ENCODE results near the gene PODXL.

DNA sequence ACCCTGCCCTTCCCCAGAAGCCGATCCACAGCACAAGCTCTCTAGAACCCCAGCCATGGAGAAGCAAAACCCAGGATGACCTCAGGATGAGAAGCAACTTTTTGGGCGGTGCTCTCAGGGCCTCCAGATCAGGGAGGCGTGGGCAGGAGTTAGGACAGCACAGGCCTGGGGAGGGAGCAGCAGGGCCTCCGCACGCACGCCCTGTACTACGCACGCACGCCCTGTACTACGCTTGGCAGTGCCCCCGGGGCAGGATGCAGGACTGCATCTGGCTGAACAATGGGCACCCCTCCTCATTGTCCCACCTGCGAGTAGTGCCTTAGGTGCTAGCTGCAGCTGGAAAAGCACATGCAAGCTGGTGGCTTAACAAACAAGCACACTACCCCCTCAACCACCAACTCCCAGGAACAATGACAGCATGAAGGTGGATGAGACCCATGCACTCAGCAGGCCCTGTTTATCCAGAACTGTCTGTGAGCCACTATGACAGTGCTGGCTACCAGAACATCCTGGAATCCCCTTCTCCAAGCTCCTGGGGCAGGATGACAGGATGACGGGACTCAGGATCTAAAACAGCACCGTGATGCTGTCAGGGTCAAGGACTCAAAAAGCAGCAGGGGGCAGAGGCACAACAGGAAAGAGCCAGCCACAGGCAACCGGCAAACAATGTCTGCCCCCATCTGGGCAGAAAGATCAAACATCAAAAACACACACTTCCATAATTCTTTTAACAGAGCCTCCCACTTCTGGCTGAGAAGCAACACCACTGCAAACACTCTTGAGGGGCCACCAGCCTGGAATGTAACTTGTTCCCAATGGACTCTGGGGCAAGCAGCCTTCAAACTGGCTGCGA, 11.8 kb downstream of the PODXL start:
- TF ChIP-seq NFIC (IDR thresholded peaks at IDR 0.05) (no peak), EP300 (IDR thresholded peaks at IDR 0.05; ENCODE audit: borderline replicate concordance) (peak; percentile 11; the same call in 1 of the 2 replicates), EGR1 (IDR thresholded peaks at IDR 0.05) (no peak), REST (IDR thresholded peaks at IDR 0.05; ENCODE audit: low read depth) (no peak), RAD21 (IDR thresholded peaks at IDR 0.05; ENCODE audit: low read depth) (peak; percentile 47; the same call in 1 of the 2 replicates)

Measured in Ishikawa (cell line).